PC-9 (cell line): Measurements from ENCODE around the gene UQCR11. TPM values are rescaled to one million over a fixed set of nuclear protein-coding genes. Genes with fewer than 3 reads are reported as not detected.

Source experiments
- BruUV-seq: library from RNA; stranded (reverse); fragments of 400-500 nt; replicated peaks from 2 replicates; lab custom pipeline; 2021; lab: Mats Ljungman, UMichigan
- CTCF ChIA-PET: fragments of 300-600 bp; sonication (Branson Sonifier 250); formaldehyde crosslinking; loops from one replicate; lab custom pipeline; 2022; ENCODE audit warnings: antibody characterized with exemption; lab: Charles Lee
- POLR2A ChIA-PET: fragments of 300-600 bp; sonication (Branson Sonifier 250); formaldehyde crosslinking; loops from one replicate; lab custom pipeline; 2022; ENCODE audit warnings: antibody characterized with exemption; ENCODE audit not compliant: unreplicated experiment; lab: Charles Lee
- DNase-seq, 2 experiments: peaks; one replicate each; pipeline versions ENCODE4 v3.0.0 to v3.0.0-alpha.2; 2015 to 2022; ENCODE audit warnings: mixed read lengths in 1 of 2
- H2AFZ ChIP-seq: fragments of 200-600 bp; sonication (generic); 2 replicates; pipeline ENCODE4 v1.8.1; 2017; ENCODE audit warnings: antibody characterized with exemption
- H3F3A ChIP-seq: fragments of 200-600 bp; sonication (generic); 2 replicates; pipeline ENCODE4 v1.8.1; 2017; ENCODE audit warnings: antibody characterized with exemption, mild to moderate bottlenecking, low read depth; ENCODE audit not compliant: insufficient read depth
- H3K27ac ChIP-seq: fragments of 200-600 bp; sonication (generic); 2 replicates; pipeline ENCODE4 v1.6.1; 2016; ENCODE audit warnings: mixed run types
- H3K27me3 ChIP-seq: fragments of 200-600 bp; sonication (generic); 2 replicates; pipeline ENCODE4 v1.6.1; 2016; ENCODE audit warnings: low read depth, mixed run types; ENCODE audit not compliant: insufficient read depth
- H3K36me3 ChIP-seq: fragments of 200-600 bp; sonication (generic); 2 replicates; pipeline ENCODE4 v1.6.1; 2016; ENCODE audit warnings: low read depth, mixed run types
- H3K4me1 ChIP-seq: fragments of 200-600 bp; sonication (generic); replicated peaks from 2 replicates; pipeline ENCODE4 v1.6.1; 2016; ENCODE audit warnings: mixed run types; ENCODE audit not compliant: insufficient read depth
- H3K4me2 ChIP-seq: fragments of 200-600 bp; sonication (generic); 2 replicates; pipeline ENCODE4 v1.6.1; 2017; ENCODE audit warnings: mixed run types
- H3K4me3 ChIP-seq: fragments of 200-600 bp; sonication (generic); 2 replicates; pipeline ENCODE4 v1.6.1; 2016; ENCODE audit warnings: mixed run types
- H3K79me2 ChIP-seq: fragments of 200-600 bp; sonication (generic); 2 replicates; pipeline ENCODE4 v1.6.1; 2017; ENCODE audit warnings: low read depth, mixed run types
- H3K9me2 ChIP-seq: fragments of 200-600 bp; sonication (generic); 2 replicates; pipeline ENCODE4 v1.8.1; 2017; ENCODE audit warnings: mild to moderate bottlenecking; ENCODE audit not compliant: insufficient read depth
- H3K9me3 ChIP-seq: fragments of 200-600 bp; sonication (generic); 2 replicates; pipeline ENCODE4 v1.8.1; 2016; ENCODE audit warnings: low read depth; ENCODE audit not compliant: insufficient read depth
- H4K20me1 ChIP-seq: fragments of 200-600 bp; sonication (generic); 2 replicates; pipeline ENCODE4 v1.8.1; 2017; ENCODE audit not compliant: insufficient read depth
- EZH2 ChIP-seq: fragments of 200-600 bp; sonication (generic); IDR thresholded peaks from 2 replicates; pipeline ENCODE4 v1.8.0; 2017; ENCODE audit warnings: antibody characterized with exemption, low read depth
- intact Hi-C: fragments of 100-400 bp; cut with micrococcal nuclease; formaldehyde crosslinking; loops from one replicate; pipeline ENCODE4 v1.10.0; 2022; ENCODE audit not compliant: unreplicated experiment
- total RNA-seq: library from RNA; stranded (reverse); gene quantifications from 2 replicates; pipeline ENCODE4 v1.2.3, GENCODE V29; 2021
- TF ChIP-seq, protein P1 (sequence below): fragments of 200-600 bp; sonication (generic); conservative IDR thresholded peaks from 2 replicates; pipeline ENCODE4 v1.6.1; 2017; ENCODE audit warnings: mixed run types, antibody characterized with exemption, mild to moderate bottlenecking, moderate library complexity

The UQCR11 gene
- total RNA-seq, 1 experiment from 2014 or later, result 196 TPM

DNA sequence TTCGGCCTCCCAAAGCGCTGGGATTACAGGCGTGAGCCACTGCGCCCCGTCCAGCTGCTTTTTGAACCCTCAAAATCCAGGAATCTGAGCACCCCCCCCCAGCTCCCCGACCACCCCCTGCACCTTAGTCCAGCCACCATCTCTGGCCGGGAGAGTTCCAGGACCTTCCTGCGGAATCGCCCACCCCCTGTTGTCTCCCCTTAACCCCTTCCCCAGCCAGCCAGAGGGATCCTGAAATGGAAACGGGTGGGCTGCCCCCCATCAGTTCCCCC, 11.8 kb downstream of the UQCR11 start:
- Histone ChIP-seq H3K9me3 (no peaks in the 10 kb centered on the region), H3K4me1 (peaks cover 7% of the 10 kb centered on the region; the same call in 1 of the 2 replicates), H3K4me2 (peak overlapping the region; percentile 77), H3K79me2 (peaks cover 33% of the 10 kb centered on the region), H2AFZ (no peak overlapping the region), H3K4me3 (no peak overlapping the region), H4K20me1 (peaks cover 11% of the 10 kb centered on the region), H3F3A (peaks cover 27% of the 10 kb centered on the region; the same call in 1 of the 2 replicates), H3K36me3 (no peaks in the 10 kb centered on the region), H3K27me3 (no peaks in the 10 kb centered on the region), H3K27ac (no peak overlapping the region), H3K9me2 (no peaks in the 10 kb centered on the region)
- DNase-seq, result no peak
- intact Hi-C loops, result no loop called here
- TSS peak; percentile 67 for BruUV-seq
- no peak for TF ChIP-seq EZH2
- TF ChIP-seq, protein P1, sequence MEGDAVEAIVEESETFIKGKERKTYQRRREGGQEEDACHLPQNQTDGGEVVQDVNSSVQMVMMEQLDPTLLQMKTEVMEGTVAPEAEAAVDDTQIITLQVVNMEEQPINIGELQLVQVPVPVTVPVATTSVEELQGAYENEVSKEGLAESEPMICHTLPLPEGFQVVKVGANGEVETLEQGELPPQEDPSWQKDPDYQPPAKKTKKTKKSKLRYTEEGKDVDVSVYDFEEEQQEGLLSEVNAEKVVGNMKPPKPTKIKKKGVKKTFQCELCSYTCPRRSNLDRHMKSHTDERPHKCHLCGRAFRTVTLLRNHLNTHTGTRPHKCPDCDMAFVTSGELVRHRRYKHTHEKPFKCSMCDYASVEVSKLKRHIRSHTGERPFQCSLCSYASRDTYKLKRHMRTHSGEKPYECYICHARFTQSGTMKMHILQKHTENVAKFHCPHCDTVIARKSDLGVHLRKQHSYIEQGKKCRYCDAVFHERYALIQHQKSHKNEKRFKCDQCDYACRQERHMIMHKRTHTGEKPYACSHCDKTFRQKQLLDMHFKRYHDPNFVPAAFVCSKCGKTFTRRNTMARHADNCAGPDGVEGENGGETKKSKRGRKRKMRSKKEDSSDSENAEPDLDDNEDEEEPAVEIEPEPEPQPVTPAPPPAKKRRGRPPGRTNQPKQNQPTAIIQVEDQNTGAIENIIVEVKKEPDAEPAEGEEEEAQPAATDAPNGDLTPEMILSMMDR, result no peak
- POLR2A ChIA-PET, result interaction anchor here (0.6 kb wide), 2 partner anchors 138 to 1020 kb away, joined by 6 to 13 read pairs; no protein-coding TSS in a partner anchor
- CTCF ChIA-PET, result interaction anchor here (0.6 to 1.0 kb wide), 3 partner anchors 47 to 154 kb away, joined by 3 to 5 read pairs (median 5); no protein-coding TSS in a partner anchor

DNA sequence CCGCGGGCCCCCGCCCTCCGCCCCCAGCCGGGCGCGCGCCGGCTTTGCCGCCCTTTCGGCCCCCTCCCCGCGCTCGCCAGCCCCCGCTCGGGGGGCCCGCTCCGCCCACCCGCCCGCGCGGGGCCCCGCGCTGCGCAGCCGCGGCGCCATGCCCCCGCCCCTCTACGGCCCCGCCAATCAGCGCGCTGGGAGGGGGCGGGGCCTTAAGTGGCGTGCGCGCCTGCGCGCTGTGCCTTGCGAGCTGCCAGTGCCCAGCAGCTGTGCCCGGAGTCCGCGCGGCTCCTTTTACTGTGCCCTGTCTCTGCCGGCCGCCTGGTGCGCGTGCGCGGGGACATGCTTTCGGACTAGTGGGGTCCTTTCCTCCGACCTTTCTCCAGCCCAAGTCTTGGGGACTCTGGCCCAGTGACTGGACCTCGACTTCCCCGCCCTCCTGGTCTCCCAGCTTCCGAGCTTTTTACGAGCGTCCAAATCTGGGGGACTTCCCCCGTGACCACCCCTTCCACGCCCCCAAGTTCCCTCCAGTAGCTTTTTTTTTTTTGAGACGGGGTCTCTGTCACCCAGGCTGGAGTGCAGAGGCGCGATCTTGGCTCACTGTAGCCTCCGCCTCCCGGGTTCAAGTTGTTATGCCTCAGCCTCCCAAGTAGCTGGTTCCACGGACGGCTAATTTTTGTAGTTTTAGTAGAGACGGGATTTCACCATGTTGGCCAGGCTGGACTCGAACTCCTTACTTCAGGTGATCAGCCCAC, 12.3 kb downstream of the UQCR11 start, which contains the start of gene MBD3:
Gene MBD3, minus strand, starts transcription at position 111 of the 746 bp plus-strand sequence. CDS start 234 bp downstream, outside the sequence.
- no peak for TF ChIP-seq EZH2
- TF ChIP-seq, protein P1, result no peak
- Histone ChIP-seq H3K4me1 (peaks cover 7% of the 10 kb centered on the region; the same call in 1 of the 2 replicates), H3K27me3 (no peaks in the 10 kb centered on the region), H3F3A (peaks cover 32% of the 10 kb centered on the region; the same call in 1 of the 2 replicates), H3K36me3 (no peaks in the 10 kb centered on the region), H3K4me3 (peak within 1 kb of the TSS; percentile 78), H2AFZ (0 out of 2 replicates have a peak within 1 kb of the TSS, but pooled peaks have one; percentile 57), H3K27ac (peak within 1 kb of the TSS; percentile 88), H3K4me2 (peak within 1 kb of the TSS; percentile 88), H3K79me2 (peaks cover 37% of the 10 kb centered on the region), H3K9me2 (no peaks in the 10 kb centered on the region), H4K20me1 (peaks cover 11% of the 10 kb centered on the region), H3K9me3 (no peaks in the 10 kb centered on the region)
- DNase-seq, result peak; percentile 71 to 93
- POLR2A ChIA-PET, result interaction anchor here (0.6 to 0.7 kb wide), 3 partner anchors 51 to 1021 kb away, joined by 3 to 7 read pairs (median 6); a partner anchor contains a TSS
- BruUV-seq, result no TSS peak
- intact Hi-C loops, result no loop called here
- CTCF ChIA-PET, result interaction anchor here (0.6 to 1.0 kb wide), 6 partner anchors 26 to 198 kb away, joined by 3 to 21 read pairs (median 4); no protein-coding TSS in a partner anchor

DNA sequence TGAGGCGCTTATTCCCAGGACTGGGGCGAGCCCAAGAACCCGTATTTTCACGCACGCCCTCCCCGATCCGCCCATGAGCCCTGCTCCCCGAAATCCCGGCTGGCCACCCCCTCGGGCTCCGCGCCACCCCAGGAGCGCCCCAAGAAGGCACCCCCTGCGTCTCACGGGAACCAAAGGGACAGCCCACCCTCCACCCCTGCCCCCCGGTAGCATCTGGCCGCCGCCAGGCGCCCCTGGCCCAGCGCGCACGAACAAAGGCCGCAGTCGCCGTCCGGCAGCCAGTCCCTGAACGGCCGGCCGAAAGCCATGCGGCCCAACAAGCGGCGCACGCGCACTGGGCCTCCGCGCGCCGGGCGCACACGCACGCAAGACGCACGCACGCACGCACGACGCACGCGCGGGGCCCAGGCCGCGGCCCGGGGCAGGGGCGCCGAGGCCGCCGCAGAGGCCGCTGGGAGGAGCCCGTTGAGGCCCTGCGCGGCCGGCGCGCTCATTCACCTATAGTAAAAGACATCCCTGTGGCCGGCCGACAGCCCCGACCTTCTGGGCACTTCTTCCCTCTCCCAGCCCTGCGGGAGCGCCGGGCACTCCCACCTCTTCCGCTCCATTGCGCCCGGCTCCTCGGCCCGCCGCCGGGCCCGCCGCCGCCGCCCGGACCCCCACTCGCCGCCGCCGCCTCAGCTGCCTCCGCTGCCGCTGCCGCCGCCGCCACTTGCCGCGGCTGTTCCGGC, 13.1 kb downstream of the UQCR11 start:
- peak overlapping the region; percentile 88 for H3K27ac ChIP-seq
- H3K9me2 ChIP-seq, result no peaks in the 10 kb centered on the region
- H3K4me1 ChIP-seq, result peaks cover 7% of the 10 kb centered on the region; the same call in 1 of the 2 replicates
- no peaks in the 10 kb centered on the region for H3K9me3 ChIP-seq
- H4K20me1 ChIP-seq, result peaks cover 11% of the 10 kb centered on the region
- no peak overlapping the region for H2AFZ ChIP-seq
- H3K4me2 ChIP-seq, result peak overlapping the region; percentile 88
- peak overlapping the region; percentile 78 for H3K4me3 ChIP-seq
- DNase-seq, result peak; percentile 52 to 84
- intact Hi-C loops, result no loop called here
- H3K27me3 ChIP-seq, result no peaks in the 10 kb centered on the region
- peaks cover 43% of the 10 kb centered on the region for H3K79me2 ChIP-seq
- ChIA-PET POLR2A (interaction anchor here (0.7 kb wide), 1 partner anchor 237 kb away, joined by 7 read pairs; a partner anchor contains a TSS), CTCF (interaction anchor here (1.0 kb wide), 1 partner anchor 45 kb away, joined by 5 read pairs; no protein-coding TSS in a partner anchor)
- BruUV-seq, result no TSS peak
- peaks cover 39% of the 10 kb centered on the region; the same call in 1 of the 2 replicates for H3F3A ChIP-seq
- no peaks in the 10 kb centered on the region for H3K36me3 ChIP-seq
- TF ChIP-seq EZH2, result no peak
- TF ChIP-seq, protein P1, result no peak
